ENCODE results near the gene CASP1. TPM values are rescaled to one million over a fixed set of nuclear protein-coding genes. Genes with fewer than 3 reads are reported as not detected.

CASP1 gene
- total RNA-seq, 2 experiments from 2014 or later, result 0.99 TPM; not detected in 1

DNA sequence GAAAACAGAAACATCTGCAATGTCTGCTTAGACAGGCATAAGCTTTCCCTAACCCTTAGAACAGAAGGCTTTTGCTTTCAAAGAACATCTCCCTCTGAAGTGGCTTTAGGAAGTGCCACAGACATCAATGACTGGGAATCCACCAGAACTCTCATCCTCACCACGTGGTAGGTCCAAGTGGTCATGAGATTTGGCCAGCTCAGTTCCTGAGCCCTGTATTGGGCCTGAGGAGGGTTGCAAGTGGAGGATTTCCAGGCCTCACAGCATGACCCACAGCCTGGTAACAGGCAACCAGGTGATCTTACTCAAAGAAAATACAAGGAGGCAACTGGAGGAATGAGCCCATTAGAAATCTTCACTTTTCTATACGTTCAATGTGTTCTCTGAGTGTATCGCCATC, 1.6 kb downstream of the CASP1 start:
- Histone ChIP-seq H4K20me1 (ENCODE audit: insufficient read depth, low read length) (no peaks in the 10 kb centered on the region), H3K27ac (ENCODE audit: low read depth, low read length, poor library complexity, severe bottlenecking) (no peak overlapping the region), H3K79me2 (ENCODE audit: insufficient read depth, low read depth, low read length) (no peaks in the 10 kb centered on the region), H3K4me3 (ENCODE audit: low read depth, low read length, poor library complexity, severe bottlenecking) (no peak overlapping the region), H3K4me2 (ENCODE audit: low read length) (no peak overlapping the region), H3K9me2 (ENCODE audit: insufficient read depth, low read length) (no peaks in the 10 kb centered on the region), H3K9me3 (ENCODE audit: low read length) (no peaks in the 10 kb centered on the region), H3K4me1 (ENCODE audit: insufficient read depth, low read length, poor library complexity, severe bottlenecking) (no peaks in the 10 kb centered on the region), H3K36me3 (ENCODE audit: insufficient read depth, low read length) (no peaks in the 10 kb centered on the region), H2AFZ (ENCODE audit: low read length) (no peak overlapping the region)
- intact Hi-C loops (cut with micrococcal nuclease; ENCODE audit: unreplicated experiment), result no loop called here
- DNase-seq (ENCODE audit: low spot score), result no peak
- TF ChIP-seq, protein P1, sequence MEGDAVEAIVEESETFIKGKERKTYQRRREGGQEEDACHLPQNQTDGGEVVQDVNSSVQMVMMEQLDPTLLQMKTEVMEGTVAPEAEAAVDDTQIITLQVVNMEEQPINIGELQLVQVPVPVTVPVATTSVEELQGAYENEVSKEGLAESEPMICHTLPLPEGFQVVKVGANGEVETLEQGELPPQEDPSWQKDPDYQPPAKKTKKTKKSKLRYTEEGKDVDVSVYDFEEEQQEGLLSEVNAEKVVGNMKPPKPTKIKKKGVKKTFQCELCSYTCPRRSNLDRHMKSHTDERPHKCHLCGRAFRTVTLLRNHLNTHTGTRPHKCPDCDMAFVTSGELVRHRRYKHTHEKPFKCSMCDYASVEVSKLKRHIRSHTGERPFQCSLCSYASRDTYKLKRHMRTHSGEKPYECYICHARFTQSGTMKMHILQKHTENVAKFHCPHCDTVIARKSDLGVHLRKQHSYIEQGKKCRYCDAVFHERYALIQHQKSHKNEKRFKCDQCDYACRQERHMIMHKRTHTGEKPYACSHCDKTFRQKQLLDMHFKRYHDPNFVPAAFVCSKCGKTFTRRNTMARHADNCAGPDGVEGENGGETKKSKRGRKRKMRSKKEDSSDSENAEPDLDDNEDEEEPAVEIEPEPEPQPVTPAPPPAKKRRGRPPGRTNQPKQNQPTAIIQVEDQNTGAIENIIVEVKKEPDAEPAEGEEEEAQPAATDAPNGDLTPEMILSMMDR (conservative IDR thresholded peaks at IDR 0.05; ENCODE audit: low read length), result no peak
- ChIA-PET POLR2A (no interaction called here), CTCF (ENCODE audit: unreplicated experiment) (no interaction called here)
- BruUV-seq (replicated peaks), result no TSS peak

DNA sequence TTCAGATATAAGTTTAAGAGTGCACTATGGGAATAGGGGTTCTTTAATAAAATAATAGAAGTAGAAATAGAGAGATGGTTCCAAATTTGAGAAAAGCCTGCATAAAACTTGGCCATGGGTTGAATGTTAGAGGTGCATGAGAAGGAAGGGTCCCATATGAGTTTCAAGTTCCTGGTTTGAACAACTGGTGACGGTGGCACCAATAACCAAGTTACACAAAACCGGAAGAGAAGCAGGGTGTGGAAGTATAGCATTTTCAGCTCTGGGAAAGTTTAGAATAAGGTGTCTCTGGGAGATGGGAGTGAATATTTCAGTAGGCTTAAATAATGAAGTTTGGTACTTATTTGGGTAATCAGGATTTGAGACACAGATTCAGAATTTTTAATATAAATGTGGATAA, 2.4 kb downstream of the CASP1 start:
- no peak overlapping the region for H2AFZ ChIP-seq (ENCODE audit: low read length)
- no peaks in the 10 kb centered on the region for H3K36me3 ChIP-seq (ENCODE audit: insufficient read depth, low read length)
- H3K9me3 ChIP-seq (ENCODE audit: low read length), result no peaks in the 10 kb centered on the region
- intact Hi-C loops (cut with micrococcal nuclease; ENCODE audit: unreplicated experiment), result no loop called here
- no peaks in the 10 kb centered on the region for H3K4me1 ChIP-seq (ENCODE audit: insufficient read depth, low read length, poor library complexity, severe bottlenecking)
- no peaks in the 10 kb centered on the region for H3K9me2 ChIP-seq (ENCODE audit: insufficient read depth, low read length)
- no peaks in the 10 kb centered on the region for H3K79me2 ChIP-seq (ENCODE audit: insufficient read depth, low read depth, low read length)
- no peak for DNase-seq (ENCODE audit: low spot score)
- H3K27ac ChIP-seq (ENCODE audit: low read depth, low read length, poor library complexity, severe bottlenecking), result no peak overlapping the region
- H3K4me3 ChIP-seq (ENCODE audit: low read depth, low read length, poor library complexity, severe bottlenecking), result no peak overlapping the region
- no peaks in the 10 kb centered on the region for H4K20me1 ChIP-seq (ENCODE audit: insufficient read depth, low read length)
- CTCF ChIA-PET (ENCODE audit: unreplicated experiment), result no interaction called here
- H3K4me2 ChIP-seq (ENCODE audit: low read length), result no peak overlapping the region
- BruUV-seq (replicated peaks), result no TSS peak
- POLR2A ChIA-PET, result no interaction called here
- TF ChIP-seq, protein P1 (conservative IDR thresholded peaks at IDR 0.05; ENCODE audit: low read length), result no peak
- no peak for TF ChIP-seq EZH2phosphoT487 (IDR thresholded peaks at IDR 0.05; ENCODE audit: borderline replicate concordance, low read depth, low read length)

DNA sequence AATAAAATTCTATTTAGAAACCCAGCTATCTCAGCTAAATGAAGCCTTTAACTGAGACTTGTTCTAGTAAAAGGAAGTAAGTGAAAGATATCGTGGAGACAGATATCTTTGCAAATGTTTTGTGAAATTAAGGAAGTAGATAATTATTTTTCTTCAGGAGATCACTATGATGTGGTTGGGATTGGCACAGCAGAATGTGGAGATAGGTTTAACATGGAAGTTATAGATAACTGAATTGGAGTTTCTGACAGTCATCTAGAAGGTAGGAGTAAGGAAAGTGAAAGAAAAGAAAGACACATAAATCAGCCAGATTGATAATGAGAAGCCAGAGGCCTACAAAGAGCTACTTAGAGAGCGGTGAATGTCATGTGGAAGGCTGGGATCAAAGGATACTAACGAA, 7.3 kb downstream of the CASP1 start:
- H2AFZ ChIP-seq (ENCODE audit: low read length), result no peak overlapping the region
- H3K79me2 ChIP-seq (ENCODE audit: insufficient read depth, low read depth, low read length), result no peaks in the 10 kb centered on the region
- intact Hi-C loops (cut with micrococcal nuclease; ENCODE audit: unreplicated experiment), result no loop called here
- CTCF ChIA-PET (ENCODE audit: unreplicated experiment), result no interaction called here
- no peaks in the 10 kb centered on the region for H3K9me3 ChIP-seq (ENCODE audit: low read length)
- no peaks in the 10 kb centered on the region for H3K4me1 ChIP-seq (ENCODE audit: insufficient read depth, low read length, poor library complexity, severe bottlenecking)
- H4K20me1 ChIP-seq (ENCODE audit: insufficient read depth, low read length), result no peaks in the 10 kb centered on the region
- no peak for DNase-seq (ENCODE audit: low spot score)
- H3K4me2 ChIP-seq (ENCODE audit: low read length), result no peak overlapping the region
- H3K4me3 ChIP-seq (ENCODE audit: low read depth, low read length, poor library complexity, severe bottlenecking), result no peak overlapping the region
- H3K9me2 ChIP-seq (ENCODE audit: insufficient read depth, low read length), result no peaks in the 10 kb centered on the region
- POLR2A ChIA-PET, result interaction anchor here (0.8 kb wide), 1 partner anchor 20 kb away, joined by 3 read pairs; no protein-coding TSS in a partner anchor
- BruUV-seq (replicated peaks), result no TSS peak
- no peak overlapping the region for H3K27ac ChIP-seq (ENCODE audit: low read depth, low read length, poor library complexity, severe bottlenecking)
- no peak for TF ChIP-seq EZH2phosphoT487 (IDR thresholded peaks at IDR 0.05; ENCODE audit: borderline replicate concordance, low read depth, low read length)
- TF ChIP-seq, protein P1 (conservative IDR thresholded peaks at IDR 0.05; ENCODE audit: low read length), result no peak
- H3K36me3 ChIP-seq (ENCODE audit: insufficient read depth, low read length), result no peaks in the 10 kb centered on the region
